NCI-H2107 treated with DMSO at 0.1 percent for 48 hours (cell line): ENCODE results near the gene SLC22A15.

Experiments used
- DNase-seq: peaks from one replicate; lab custom pipeline; 2025; ENCODE audit not compliant: unreplicated experiment; lab: John Stamatoyannopoulos, UW

Gene SLC22A15

DNA sequence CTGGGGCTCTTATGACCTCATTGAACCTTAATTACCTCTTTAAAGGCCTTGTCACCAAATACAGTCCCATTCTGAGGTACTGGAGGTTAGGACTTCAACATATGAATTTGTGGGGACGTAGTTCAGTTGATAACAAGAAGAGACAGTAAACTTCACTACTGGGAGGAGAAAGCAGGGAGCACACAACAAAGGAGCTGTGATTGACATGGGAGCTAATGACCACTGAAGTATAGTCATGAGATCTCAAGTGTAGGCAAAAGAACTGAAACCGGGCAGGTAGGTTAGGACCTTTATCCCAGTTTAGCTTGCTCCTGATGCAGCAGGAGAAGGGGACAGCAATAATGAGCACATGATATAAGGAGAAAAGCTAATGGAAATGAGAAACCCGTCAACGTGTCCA lies 123.1 kb downstream of the SLC22A15 start:
- no peak for DNase-seq

DNA sequence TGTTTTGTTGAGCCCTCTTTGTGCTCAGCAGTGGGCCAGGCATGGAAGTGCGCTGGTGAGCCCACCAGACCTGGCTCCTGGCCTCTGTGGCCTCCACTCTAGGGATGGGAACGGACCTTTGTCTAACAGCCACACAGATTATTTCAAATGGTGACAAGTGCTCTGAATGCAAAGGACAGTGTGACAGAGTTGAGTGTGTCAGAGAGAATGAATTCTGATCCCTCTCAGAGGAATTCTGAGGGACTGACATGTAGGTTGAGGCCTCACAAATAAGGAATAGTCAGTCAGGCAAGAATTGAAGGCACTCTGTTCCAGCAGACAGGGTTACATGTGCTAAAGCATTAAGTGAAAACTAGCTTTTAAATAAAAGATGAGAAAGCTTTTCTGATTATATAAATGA lies 123.6 kb downstream of the SLC22A15 start:
- no peak for DNase-seq

DNA sequence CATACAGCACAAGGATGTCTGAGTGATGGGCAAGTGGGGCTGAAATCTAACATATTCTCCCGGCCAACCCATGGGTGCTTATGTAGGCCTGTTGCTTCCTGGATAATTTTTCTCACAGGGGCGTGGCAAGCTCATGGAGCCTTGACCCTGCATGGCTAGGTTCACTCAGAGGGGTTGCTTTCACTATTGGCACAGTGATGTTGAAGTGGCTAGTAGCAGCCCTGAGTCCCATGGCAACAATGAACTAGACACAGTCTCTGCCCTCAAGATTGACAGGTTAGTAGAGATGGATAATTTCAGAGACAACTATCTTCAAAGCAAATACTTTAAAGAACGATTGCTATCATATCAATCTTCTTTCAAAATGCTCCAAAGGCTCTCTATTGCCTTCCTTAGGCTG lies 128.4 kb downstream of the SLC22A15 start:
- DNase-seq: no peak

DNA sequence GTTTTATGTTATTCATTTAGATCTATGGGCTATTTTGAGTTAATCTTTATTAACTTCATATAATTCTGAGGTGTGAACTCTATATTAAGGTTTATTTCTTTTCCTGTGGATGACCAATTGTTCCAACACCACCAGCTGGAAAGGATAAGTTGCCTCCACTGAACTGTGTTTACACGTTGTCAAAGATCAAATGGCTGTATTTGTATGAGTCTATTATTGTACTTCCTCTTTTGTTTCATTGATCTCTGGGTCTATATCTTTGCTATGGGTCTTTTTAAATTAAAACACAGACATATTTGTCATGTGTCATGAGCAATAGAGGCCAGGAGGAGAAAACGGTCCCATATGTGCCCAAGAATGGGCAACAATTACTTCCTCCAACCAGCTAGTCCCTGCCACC lies 129.7 kb downstream of the SLC22A15 start:
- no peak for DNase-seq

DNA sequence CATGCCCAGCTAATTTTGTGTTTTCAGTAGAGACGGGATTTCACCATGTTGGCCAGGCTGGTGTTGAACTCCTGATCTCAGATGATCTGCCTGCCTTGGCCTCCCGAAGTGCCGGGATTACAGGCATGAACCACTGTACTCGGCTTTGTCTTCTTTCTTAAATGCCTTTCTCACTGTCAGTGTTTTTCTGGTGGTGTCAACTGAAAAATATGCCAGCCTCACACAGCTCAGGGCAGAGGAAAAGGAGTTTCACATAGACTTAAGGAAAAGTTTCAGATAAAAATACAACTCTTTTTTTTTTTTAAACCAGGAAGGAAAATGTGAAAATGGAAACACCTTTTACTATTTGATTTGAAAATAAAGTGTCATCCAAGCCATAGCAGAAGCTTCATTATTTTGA lies 130.3 kb downstream of the SLC22A15 start:
- no peak for DNase-seq

DNA sequence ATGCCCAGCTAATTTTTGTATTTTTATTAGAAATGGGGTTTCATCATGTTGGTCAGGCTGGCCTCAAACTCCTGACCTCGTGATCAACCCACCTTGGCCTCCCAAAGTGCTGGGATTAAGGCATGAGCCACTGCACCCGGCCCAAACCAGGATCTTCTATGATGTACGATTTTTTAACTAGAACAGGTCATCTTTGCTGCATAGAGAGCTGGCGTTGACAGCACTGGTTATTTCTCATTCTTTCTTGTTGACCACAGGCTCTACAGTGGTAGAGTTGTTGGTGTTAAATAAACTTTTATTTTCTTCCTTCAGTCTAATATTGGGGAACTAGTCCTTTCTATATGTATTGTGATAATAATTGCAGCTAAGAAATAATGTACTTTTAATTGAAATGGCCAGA lies 131.1 kb downstream of the SLC22A15 start:
- no peak for DNase-seq

DNA sequence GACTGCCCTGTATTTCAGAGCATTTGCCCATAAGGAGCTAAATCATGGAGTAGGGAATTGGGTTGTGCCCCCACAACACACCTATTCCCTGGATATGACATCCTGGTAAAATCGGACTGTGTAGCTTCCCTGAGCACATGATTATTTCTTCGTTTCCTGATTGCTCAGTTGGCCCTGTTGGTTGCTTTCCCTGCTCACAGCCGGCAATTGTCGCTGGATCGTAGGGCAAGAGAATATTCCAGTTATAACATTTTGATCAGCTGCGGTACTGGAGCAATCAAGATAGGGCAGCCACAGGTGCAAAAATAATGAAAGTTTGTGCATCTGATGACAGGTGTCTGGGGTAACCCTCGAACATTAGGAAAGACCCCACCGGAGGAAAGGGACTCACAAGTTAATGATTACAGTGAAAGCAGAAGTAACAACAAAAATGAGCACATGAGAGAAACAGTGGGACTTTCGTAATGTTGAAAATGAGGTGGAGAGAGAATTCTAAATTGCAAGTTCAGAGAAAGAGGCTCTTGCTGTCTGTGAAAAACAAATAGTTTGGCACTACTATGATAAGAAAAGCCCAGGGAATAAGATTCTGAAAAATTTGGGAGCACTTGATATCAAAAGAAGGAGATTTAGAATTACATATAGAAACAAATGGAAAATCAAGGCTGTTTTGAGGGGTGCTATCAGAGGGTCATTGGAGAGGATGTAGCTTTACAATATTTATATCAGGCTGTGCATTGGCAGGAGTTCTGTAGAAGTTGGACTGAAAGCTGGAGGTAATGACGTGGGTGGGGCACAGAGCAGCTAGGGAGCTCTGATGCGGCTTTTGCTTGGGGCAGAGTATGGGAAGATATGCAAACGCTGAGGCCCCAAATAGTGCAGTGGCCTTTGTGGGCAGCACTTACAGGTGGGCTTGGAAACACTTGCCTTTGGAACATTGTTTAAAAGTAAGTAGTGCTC lies 134.5 kb downstream of the SLC22A15 start, which contains the start of gene MAB21L3:
Gene MAB21L3, plus strand, starts transcription at position 833 of the 957 bp plus-strand sequence. CDS start 1,217 bp downstream, outside the sequence.
- DNase-seq: no peak

DNA sequence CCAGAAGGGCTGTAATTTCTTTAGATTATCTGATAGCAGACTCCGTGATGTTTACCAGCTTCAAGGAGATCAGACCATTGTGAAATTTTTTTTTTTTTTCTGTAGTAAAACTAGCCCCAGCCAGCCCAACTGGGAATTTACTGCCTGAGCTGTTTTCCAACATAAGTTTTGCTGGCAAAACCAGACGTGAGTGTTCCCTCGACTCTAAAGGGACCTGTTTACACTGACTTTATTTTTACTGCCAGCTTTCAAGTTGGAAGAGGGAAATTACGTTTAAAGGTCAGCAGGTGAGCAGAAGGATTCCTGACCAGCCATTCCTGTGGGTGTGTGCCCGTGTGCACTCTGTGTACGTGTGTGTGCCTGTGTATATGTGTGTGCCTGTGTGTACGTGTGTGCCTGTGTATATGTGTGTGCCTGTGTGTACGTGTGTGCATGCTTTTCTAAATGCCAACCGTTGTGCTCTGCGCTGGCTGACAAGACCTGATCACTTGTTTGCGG lies 135.3 kb downstream of the SLC22A15 start:
- DNase-seq: no peak

DNA sequence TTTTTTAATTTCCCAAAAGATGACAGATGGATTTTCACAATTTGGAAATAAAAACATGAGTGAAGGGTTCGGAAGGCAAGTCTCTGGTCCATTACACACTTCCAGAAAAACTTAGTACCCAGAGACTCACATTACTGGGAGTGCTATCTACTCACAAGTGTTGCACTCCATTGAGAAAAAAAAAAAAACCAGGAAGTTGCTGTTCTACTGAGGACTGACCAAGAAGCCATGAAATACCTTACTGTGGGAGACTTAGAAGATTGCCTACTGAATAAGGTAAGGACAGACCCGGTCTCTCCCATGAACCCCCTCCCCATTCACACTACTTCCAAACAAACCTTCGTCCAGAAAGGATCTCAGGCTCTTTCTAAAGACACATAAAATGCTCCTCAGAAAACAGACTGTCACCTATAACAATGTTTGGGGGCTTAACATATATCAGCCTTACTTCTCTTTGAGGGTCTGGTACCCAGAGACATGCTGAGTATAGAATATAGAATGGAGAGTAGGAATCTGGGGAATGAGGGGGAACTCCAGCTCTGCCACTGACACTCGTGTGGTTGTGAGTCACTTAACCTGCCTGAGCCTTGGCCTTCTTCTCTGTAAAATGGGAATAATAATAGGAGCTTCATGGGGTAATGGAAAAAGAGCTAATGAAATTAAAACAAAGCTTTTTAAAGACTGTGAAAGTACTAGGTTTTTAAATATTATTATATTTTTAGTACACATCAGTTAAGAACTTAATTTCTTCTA lies 136.3 kb downstream of the SLC22A15 start:
- no peak for DNase-seq

DNA sequence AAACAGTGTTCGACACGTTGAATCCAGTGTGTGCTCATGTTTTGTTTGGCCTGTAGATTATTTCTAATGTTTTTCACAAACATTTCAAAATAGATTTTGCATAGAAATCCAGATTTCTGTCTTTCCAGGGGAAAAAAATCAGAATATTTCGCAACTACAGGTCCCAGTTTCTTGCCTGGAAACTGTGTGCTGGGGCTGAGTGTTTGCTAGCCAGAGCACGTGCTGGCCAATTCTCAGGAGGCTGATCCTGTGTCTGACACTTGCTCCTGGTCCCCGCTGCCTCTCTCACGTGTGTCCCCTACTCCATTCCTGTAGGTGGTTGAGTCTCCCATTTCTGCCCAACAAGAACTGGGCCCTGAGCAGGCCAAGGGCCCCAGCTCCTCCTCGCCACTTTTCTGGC lies 137.3 kb downstream of the SLC22A15 start:
- DNase-seq: no peak

DNA sequence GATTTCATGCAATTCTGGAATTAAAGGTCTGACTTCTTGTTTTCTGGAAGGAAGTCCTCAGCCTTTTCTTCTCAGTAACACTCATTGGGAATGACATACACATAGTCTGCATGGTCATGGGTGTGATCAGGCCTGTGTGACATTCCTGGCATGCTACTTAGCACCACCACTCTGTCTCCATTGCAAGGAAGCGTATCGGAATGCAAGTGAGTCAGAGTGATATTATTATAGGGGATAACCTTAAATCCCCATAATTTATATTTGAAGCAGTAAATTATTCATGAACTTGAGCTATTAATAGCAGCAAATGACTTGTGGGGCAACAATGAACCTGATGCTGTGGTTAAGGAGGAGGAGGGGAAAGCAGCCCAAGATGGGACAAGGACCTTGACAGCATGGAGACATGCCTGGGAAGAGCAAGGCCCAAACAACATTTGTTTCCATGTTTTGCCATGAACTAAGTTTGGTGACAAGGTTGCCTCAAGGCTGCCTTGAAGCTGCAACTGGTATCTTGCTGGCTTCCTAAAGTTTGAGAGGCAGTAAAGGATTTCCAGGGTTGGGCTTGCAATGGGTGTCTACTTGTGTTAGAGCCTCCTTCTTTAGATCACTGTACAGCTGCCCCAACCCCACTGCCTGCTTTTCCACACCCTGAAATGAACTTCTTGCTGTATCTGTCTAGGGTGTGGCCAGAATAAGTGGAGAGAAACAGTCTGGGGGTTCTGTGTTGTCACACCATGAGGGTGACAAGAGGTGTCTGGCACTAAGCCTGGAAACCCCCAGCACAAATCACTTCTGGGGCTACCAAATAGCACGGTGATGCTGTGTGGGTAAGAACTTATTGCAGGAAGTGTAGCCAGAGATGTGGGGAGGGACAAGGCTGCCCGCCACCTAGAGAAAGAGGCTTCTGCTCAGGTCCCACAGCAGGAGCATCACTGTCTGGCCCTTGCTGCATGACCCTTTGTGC lies 139.4 kb downstream of the SLC22A15 start:
- no peak for DNase-seq

DNA sequence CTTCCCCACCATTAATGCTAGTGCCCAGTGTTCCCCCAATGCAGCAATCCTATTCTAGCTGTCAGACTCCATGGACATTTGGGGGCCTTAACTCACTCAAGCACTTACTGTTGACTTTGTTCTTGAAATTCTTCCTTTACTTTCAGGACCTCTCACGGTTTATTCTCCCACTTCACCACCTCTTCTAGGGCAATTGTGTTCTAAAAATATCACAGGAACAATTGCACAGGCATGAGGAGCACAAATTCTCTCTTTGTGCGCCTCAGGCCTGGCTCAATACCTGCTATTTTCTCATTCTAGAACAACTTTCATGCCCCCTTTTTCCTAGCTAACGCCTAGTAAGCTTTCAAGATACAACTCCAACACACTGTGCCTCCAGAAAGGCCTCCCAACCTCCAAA lies 142.2 kb downstream of the SLC22A15 start:
- no peak for DNase-seq
